GM12892 (cell line): Measurements from ENCODE around the gene EXOSC7.

Experiments
- DNase-seq: peaks from one replicate; pipeline ENCODE4 v3.0.0; 2011; ENCODE audit not compliant: insufficient read length
- FAIRE-seq: peaks from 2 replicates; lab custom pipeline; 2011; peaks lifted over from hg19 to GRCh38; lab: Jason Lieb, UNC
- POLR2A ChIP-seq: IDR thresholded peaks from 2 replicates; pipeline ENCODE4 v1.6.1; 2011; ENCODE audit warnings: low read depth, low read length, control low read depth
- POLR2AphosphoS5 ChIP-seq: IDR thresholded peaks from 2 replicates; pipeline ENCODE4 v1.6.1; 2011; ENCODE audit warnings: low read depth, low read length, control low read depth
- TAF1 ChIP-seq: IDR thresholded peaks from 2 replicates; pipeline ENCODE4 v1.6.1; 2011; ENCODE audit warnings: low read depth, mild to moderate bottlenecking, control low read depth, low read length, borderline replicate concordance

Gene EXOSC7

GRCh38 chr3:44950275-44950734 lies 25.7 kb upstream of the EXOSC7 start:
- no peak for DNase-seq
- no peak for TF ChIP-seq TAF1
- FAIRE-seq = no peak

- FAIRE-seq (no peak), DNase-seq (no peak)
- TF ChIP-seq TAF1 (no peak), POLR2AphosphoS5 (no peak), POLR2A (no peak)
Observed at GRCh38 chr3:44952689-44953088, 23.4 kb upstream of the EXOSC7 start.

GRCh38 chr3:44954304-44954703 lies 21.7 kb upstream of the EXOSC7 start:
- DNase-seq (no peak), FAIRE-seq (no peak)
- no peak for TF ChIP-seq TAF1
- no peak for TF ChIP-seq POLR2AphosphoS5
- TF ChIP-seq POLR2A = no peak

DNA sequence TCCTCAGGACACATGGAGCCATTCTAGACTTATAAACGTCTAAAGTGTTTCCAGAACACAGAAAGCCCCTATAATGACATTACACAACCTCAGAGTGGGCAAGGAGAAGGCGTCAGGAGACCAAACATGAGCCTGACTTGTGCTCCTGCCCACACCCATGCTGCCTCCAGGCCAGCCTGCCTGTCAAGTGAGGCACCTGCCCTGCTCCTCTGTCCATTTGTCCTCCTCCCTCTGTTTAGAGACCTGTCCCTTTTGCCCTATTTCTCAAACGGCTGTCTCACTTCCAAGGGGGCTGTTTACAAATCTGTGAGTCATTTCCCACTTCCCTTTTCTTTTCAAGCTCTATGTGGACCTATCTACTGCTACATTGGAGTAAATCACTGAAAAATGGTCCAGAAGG lies 21.1 kb upstream of the EXOSC7 start:
- FAIRE-seq (no peak), DNase-seq (peak; percentile 29)
- TF ChIP-seq TAF1 (no peak), POLR2AphosphoS5 (no peak), POLR2A (no peak)

DNA sequence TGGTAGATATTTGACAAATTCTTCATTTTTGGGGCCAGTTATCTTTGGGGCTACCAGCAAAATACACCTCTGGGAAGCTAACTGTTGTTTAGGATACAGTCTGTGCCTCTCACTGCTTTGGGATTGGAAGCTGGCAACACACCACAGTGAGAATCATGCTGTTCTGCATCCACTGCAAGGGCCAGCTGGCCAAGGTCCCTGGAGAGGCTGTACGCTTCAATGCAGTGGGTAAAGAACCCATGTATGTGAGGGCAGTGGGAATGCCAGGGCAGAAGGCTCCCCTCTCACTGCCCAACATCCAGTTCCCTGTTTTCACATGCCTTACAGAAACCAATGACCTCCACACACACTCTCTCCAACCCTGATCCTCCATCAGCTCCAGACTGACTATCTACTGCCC lies 20.1 kb upstream of the EXOSC7 start:
- DNase-seq (no peak), FAIRE-seq (no peak)
- no peak for TF ChIP-seq TAF1
- TF ChIP-seq POLR2A = no peak
- TF ChIP-seq POLR2AphosphoS5 = no peak

DNA sequence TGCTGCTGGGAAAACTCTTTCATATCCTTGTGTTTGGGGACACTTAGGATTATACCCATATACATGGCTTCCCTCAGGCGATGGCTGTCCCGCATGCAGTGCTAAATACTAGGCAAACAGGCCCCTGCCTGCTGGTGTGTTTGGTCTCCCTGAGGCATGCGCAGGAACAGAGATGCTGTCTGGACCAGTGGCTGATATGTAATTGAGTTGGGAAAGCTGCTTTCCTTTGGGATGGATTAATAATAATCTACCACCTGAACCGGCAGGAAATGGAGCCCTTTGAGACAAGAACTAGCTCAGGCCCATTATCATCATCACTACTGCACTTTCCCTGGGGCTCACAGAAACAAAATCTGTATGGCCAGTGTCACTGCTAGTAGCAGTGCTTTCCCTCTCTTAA lies 18.1 kb upstream of the EXOSC7 start:
- TF ChIP-seq TAF1 = no peak
- no peak for TF ChIP-seq POLR2AphosphoS5
- TF ChIP-seq POLR2A = no peak
- DNase-seq (no peak), FAIRE-seq (no peak)

DNA sequence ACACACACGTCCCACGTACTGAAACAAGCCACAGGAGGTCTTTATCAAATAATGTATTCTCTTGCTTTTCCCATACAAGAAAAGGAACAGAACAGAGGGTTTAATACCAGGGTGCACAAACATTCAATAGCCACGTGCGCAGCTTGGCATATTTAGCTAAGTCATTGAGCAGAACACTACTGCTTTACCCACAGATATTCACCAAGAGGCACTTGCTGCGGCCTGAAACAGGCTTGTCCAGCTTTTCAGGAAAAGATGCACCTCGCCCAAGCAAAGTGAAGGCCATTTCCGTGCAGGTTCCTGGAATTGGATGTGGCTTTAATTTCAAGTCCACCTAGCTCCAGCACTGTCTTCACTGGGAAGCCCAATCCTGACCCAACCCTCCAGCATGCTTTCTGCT lies 17.7 kb upstream of the EXOSC7 start:
- no peak for DNase-seq
- TF ChIP-seq POLR2AphosphoS5 = no peak
- no peak for FAIRE-seq

DNA sequence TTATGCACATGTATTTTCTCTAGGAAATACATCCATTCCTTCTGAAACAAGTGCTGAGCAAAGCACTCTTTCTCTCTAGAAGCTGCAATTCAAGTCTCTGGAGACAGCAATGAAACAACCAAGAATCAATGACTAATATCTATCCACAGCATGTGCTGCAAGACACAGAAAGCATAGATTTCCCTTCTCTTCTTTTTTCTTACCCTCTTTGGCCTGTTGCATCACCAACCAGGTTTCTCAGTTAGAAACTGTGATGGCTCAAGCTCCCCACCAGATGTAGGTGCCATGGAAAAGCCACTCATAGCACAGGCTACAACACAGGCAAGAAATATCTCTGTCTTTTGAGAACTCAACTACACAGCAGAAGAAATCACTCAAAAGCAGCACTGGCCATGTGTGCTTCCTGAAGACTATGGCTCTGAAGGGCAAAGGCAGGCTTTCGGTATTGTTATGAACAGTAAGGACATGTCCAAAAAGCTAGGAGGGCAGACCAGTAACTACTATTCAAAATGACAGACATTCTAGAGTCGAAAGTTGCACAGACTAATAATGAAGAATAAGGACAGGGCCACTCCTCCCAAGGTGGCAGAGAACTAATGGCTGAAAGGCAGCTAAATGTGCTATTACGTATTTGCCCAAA lies 15.5 kb upstream of the EXOSC7 start:
- TF ChIP-seq POLR2AphosphoS5 (no peak), TAF1 (no peak), POLR2A (no peak)
- DNase-seq (no peak), FAIRE-seq (peak; percentile 73)

DNA sequence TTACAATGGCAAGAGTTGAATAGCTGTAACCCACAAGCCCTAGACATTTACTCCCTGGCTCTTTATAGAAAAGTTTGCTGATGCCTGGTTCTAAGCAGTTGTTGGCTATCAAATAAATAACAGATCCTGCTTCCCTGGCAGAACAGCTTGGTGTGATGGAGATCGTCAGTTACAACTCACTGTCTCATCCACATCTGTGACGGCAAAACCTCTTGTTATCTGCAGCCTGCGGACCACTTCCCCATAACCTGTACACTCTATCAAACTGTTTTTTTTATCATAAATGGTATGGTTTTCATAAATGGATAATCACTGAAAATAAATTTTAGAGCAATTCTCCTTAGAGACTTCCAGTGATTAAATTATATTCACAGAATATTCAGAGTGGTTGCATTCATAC lies 14.2 kb upstream of the EXOSC7 start:
- TF ChIP-seq POLR2AphosphoS5 = no peak
- TF ChIP-seq TAF1 = no peak
- no peak for TF ChIP-seq POLR2A
- no peak for FAIRE-seq
- DNase-seq = no peak

- DNase-seq (no peak), FAIRE-seq (no peak)
- TF ChIP-seq TAF1 (no peak), POLR2AphosphoS5 (no peak), POLR2A (no peak)
Observed at GRCh38 chr3:44962621-44963393, 13.2 kb upstream of the EXOSC7 start.

DNA sequence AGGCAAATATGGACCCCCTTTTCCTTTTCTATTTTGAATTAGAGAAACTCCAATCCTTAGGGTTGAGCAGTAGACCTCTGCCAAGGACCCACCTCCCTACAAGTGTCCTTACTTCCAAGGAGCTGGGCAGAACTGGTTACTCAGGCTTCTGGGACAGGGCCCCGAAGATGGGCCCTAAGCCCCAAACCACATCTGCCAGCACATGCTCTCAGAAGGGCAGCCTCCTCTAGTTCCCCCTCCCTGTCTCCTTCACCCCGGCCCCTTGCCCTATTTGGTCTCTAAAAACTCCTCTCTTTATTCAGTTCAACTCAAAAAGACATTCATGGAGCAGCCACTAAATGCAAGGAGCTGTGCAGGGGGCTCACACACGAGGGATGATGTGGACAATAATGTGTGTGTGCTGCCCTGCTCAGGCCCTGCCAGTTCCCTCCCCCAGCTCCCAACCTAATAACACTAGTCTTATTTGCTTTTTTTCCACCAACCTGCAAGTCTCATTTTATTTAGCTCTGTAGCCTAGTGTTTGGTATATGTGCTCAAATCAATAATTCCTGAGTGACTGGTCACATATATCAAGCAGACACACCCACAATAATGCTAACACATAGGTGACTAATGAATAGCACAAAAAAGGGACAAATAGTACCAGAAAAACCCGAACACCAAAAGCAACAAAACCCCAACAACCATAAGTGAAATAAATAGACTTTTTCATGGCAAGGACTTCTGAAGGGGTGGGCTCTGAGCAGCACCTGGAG lies 12.3 kb upstream of the EXOSC7 start:
- no peak for TF ChIP-seq POLR2AphosphoS5
- no peak for TF ChIP-seq TAF1
- TF ChIP-seq POLR2A = no peak
- DNase-seq (no peak), FAIRE-seq (no peak)
